Colon (tissue), 2 donors: ENCODE data around the gene FEZF1.
"Not testable (repeated sequence)": the region's sequence is repeated elsewhere in the genome, so short reads cannot be mapped to it uniquely, and the experiment has no call there.

Experiments used
- FAIRE-seq: peaks from 2 replicates; lab custom pipeline; 2012; peaks lifted over from hg19 to GRCh38; lab: Jason Lieb, UNC
- donor health status: control.
- donor health status: control.

The FEZF1 gene

GRCh38 chr7:122307228-122307621, 2.7 kb upstream of the FEZF1 start:
- FAIRE-seq: no peak

- FAIRE-seq: no peak
Observed at GRCh38 chr7:122306320-122307227, 2.0 kb upstream of the FEZF1 start.

- no peak for FAIRE-seq
Observed at GRCh38 chr7:122305475-122306319, 1.1 kb upstream of the FEZF1 start.

GRCh38 chr7:122304996-122305421, 459 bp upstream of the FEZF1 start:
- FAIRE-seq: no peak

GRCh38 chr7:122303531-122304318, 825 bp downstream of the FEZF1 start:
- no peak for FAIRE-seq

- FAIRE-seq: no peak
Observed at GRCh38 chr7:122302761-122303530, 1.6 kb downstream of the FEZF1 start.

- FAIRE-seq: no peak
Observed at GRCh38 chr7:122301858-122302760, 2.4 kb downstream of the FEZF1 start.

GRCh38 chr7:122300956-122301833, 3.4 kb downstream of the FEZF1 start:
- FAIRE-seq: no peak

- no peak for FAIRE-seq
Observed at GRCh38 chr7:122300211-122300932, 4.2 kb downstream of the FEZF1 start.

GRCh38 chr7:122299624-122300210, 4.8 kb downstream of the FEZF1 start:
- no peak for FAIRE-seq

GRCh38 chr7:122298618-122299017, 5.9 kb downstream of the FEZF1 start:
- FAIRE-seq: no peak

GRCh38 chr7:122298131-122298530, 6.4 kb downstream of the FEZF1 start:
- FAIRE-seq: no peak

GRCh38 chr7:122291189-122291588, 13.4 kb downstream of the FEZF1 start:
- FAIRE-seq: no peak

GRCh38 chr7:122290476-122290875, 14.1 kb downstream of the FEZF1 start:
- FAIRE-seq: no peak

- no peak for FAIRE-seq
Observed at GRCh38 chr7:122289426-122289825, 15.1 kb downstream of the FEZF1 start.

GRCh38 chr7:122284608-122285007, 19.9 kb downstream of the FEZF1 start:
- not testable (repeated sequence) for FAIRE-seq

- FAIRE-seq: no peak
Observed at GRCh38 chr7:122273117-122273516, 31.4 kb downstream of the FEZF1 start.

GRCh38 chr7:122269241-122269640, 35.3 kb downstream of the FEZF1 start:
- no peak for FAIRE-seq
